ENCODE measurements around the gene DDX49.

Gene DDX49

DNA sequence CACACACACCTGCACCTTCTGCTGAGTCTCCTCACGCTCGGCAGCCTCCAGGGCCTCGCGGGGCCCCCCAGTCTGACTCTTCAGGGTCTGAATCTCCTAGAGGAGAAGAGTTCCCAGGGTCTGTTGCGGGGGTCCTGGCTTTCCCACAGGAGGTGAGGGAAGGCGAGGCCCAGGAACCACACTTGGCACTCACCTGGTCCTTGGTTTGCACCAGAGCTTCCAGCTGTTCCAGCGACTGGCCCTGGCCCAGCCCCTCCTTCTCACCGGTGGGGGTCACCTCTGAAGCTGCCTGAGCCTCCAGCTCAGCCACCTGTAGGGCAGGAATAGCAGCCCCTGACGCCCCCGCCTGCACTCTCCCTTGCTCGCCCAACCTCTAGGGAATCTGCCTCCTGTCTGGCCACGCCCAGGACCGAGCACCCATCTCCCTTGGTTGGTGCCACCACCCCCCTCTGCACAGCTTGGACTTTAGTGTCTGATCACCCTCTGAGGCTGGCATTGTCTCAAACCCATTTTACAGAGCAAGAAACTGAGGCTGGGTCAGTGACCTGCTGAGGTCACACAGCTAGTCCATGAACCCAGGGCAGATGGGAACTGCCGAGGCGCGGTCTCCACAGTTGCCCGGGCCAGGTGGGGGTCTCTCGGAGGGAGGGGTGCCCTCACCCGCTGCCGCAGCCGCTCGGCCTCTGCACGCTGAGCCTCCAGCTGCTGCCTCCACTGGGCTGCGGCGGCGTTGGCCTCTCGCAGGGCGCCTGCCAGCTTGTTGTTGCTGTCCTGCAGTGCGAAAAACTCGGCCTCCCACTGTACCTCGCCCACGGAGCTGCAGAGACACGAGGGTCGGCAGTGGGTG is 12.0 kb downstream of the DDX49 start:
- Histone ChIP-seq H3K4me1 (ENCODE audit: control insufficient read depth in 2 of 2, insufficient read depth in 1 of 2, low read depth in 1 of 2, low read length in 2 of 2) (peaks cover 0 to 6% of the 10 kb centered on the region in 2 donors), H4K91ac (ENCODE audit: low read depth, low read length, poor library complexity) (no peak overlapping the region), H3K79me1 (ENCODE audit: low read depth, low read length) (peaks cover 7% of the 10 kb centered on the region)

DNA sequence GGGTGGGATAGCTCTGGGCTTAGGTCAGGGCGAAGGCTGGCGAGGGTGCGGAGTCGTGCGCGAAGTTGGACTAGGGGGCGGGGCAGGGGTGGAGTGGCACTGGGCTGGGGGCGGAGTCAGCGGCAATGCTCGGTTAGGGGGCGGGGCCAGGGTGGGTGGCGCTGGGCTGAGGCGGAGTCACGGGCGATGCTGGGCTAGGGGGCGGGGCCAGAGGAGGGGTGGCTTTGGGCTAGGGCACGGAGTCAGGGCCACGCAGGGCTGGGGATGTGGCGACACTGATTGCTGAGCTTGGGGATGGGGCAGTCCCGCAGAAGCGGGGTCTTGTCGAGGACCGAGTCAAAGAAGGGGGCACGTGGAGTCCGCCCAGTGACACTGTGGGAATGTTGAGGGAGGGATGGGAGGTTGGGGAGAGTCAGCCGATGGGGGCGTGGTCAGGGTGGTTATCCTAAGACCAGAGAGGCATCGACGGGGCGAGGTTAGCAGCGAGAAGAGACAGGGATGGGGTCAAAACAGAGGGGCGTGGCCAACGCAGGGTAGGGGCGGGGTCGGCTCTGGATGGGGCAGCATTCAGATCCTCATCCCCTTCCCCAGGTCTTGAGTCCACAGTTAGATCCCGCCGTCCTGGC is 12.8 kb downstream of the DDX49 start:
- Histone ChIP-seq H4K91ac (ENCODE audit: low read depth, low read length, poor library complexity) (no peak overlapping the region), H2AK5ac (ENCODE audit: low read depth, low read length) (no peak overlapping the region), H3K27ac (replicated peaks; ENCODE audit: low read length) (peak overlapping the region; percentile 83), H2BK15ac (ENCODE audit: low read length) (no peak overlapping the region), H3K4me2 (ENCODE audit: insufficient read depth, low read length, poor library complexity, severe bottlenecking) (peak overlapping the region; percentile 75), H2BK120ac (ENCODE audit: low read depth, low read length) (no peak overlapping the region), H2BK12ac (ENCODE audit: low read length) (no peak overlapping the region), H3K27me3 (ENCODE audit: control insufficient read depth in 3 of 3, insufficient read depth in 3 of 3, low read depth in 1 of 3, low read length in 3 of 3) (no peaks in the 10 kb centered on the region), H4K8ac (ENCODE audit: low read depth, low read length) (no peak overlapping the region), H3K9ac (ENCODE audit: low read depth, low read length, poor library complexity) (no peak overlapping the region), H3K79me1 (ENCODE audit: low read depth, low read length) (peaks cover 7% of the 10 kb centered on the region), H3K36me3 (replicated peaks in 1 of 2; ENCODE audit: control insufficient read depth in 2 of 2, insufficient read depth in 2 of 2, low read length in 2 of 2) (peaks cover 36 to 81% of the 10 kb centered on the region in 2 donors), H3K14ac (ENCODE audit: low read length) (no peak overlapping the region), H3K4me1 (ENCODE audit: control insufficient read depth in 2 of 2, insufficient read depth in 1 of 2, low read depth in 1 of 2, low read length in 2 of 2) (peaks cover 0 to 6% of the 10 kb centered on the region in 2 donors), H2AFZ (ENCODE audit: low read length) (no peak overlapping the region), H3K23ac (ENCODE audit: low read depth, low read length, poor library complexity) (peak overlapping the region; percentile 80), H3K4me3 (ENCODE audit: low read length in 2 of 2) (peak overlapping the region in 1 of 2 donors; percentile 74), H3K4ac (ENCODE audit: low read length) (no peak overlapping the region), H2BK5ac (ENCODE audit: low read length) (peak overlapping the region; percentile 7), H3K9me3 (replicated peaks in 1 of 2; ENCODE audit: control insufficient read depth in 2 of 2, insufficient read depth in 1 of 2, low read depth in 1 of 2, low read length in 2 of 2) (no peaks in the 10 kb centered on the region), H3K18ac (ENCODE audit: low read length) (peak overlapping the region; percentile 85)
- peak; percentile 91 for DNase-seq (ENCODE audit: low spot score)
- no CpG with 5 or more reads among the region's 37 CpGs for WGBS, 2 donors (ENCODE audit: extremely low coverage in 2 of 2, insufficient read length in 2 of 2, insufficient replicate concordance in 1 of 2)

More for the DNA sequence above, 12.0 kb downstream of the DDX49 start:
- Histone ChIP-seq H2BK15ac (ENCODE audit: low read length) (no peak overlapping the region), H3K27ac (replicated peaks; ENCODE audit: low read length) (no peak overlapping the region), H4K8ac (ENCODE audit: low read depth, low read length) (no peak overlapping the region), H3K9ac (ENCODE audit: low read depth, low read length, poor library complexity) (peak overlapping the region; percentile 60), H2AFZ (ENCODE audit: low read length) (no peak overlapping the region), H2BK120ac (ENCODE audit: low read depth, low read length) (no peak overlapping the region), H3K4ac (ENCODE audit: low read length) (no peak overlapping the region), H3K4me3 (ENCODE audit: low read length in 2 of 2) (no peak overlapping the region), H2BK5ac (ENCODE audit: low read length) (no peak overlapping the region), H3K14ac (ENCODE audit: low read length) (no peak overlapping the region), H2AK5ac (ENCODE audit: low read depth, low read length) (peak overlapping the region; percentile 96), H3K23ac (ENCODE audit: low read depth, low read length, poor library complexity) (peak overlapping the region; percentile 67), H3K36me3 (replicated peaks in 1 of 2; ENCODE audit: control insufficient read depth in 2 of 2, insufficient read depth in 2 of 2, low read length in 2 of 2) (peaks cover 37 to 79% of the 10 kb centered on the region in 2 donors), H3K4me2 (ENCODE audit: insufficient read depth, low read length, poor library complexity, severe bottlenecking) (peak overlapping the region; percentile 39), H2BK12ac (ENCODE audit: low read length) (peak overlapping the region; percentile 58), H3K9me3 (replicated peaks in 1 of 2; ENCODE audit: control insufficient read depth in 2 of 2, insufficient read depth in 1 of 2, low read depth in 1 of 2, low read length in 2 of 2) (no peaks in the 10 kb centered on the region), H3K18ac (ENCODE audit: low read length) (peak overlapping the region; percentile 97), H3K27me3 (ENCODE audit: control insufficient read depth in 3 of 3, insufficient read depth in 3 of 3, low read depth in 1 of 3, low read length in 3 of 3) (no peaks in the 10 kb centered on the region)
- DNase-seq (ENCODE audit: low spot score) = no peak
- no CpG with 5 or more reads among the region's 34 CpGs for WGBS, 2 donors (ENCODE audit: extremely low coverage in 2 of 2, insufficient read length in 2 of 2, insufficient replicate concordance in 1 of 2)

DNA sequence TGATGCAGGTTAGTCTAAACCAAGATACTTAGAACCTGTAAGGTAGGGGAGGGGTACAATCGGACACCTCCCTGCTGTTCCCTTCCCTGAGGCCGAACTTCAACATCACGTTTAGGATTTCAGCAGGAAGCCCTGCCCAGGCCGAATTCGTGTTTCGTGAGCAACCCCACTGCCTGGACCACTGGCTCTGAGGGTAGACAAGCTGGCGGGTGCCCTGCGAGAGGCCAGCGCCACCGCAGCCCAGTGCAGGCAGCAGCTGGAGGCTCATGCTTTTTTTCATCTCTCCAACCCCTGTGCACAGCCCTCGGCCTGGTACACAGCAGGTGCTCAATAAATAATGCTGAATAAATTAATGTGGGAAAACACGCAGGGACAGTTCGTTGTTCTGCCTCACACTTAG is 13.8 kb downstream of the DDX49 start:
- Histone ChIP-seq H3K36me3 (replicated peaks in 1 of 2; ENCODE audit: control insufficient read depth in 2 of 2, insufficient read depth in 2 of 2, low read length in 2 of 2) (peaks cover 33 to 81% of the 10 kb centered on the region in 2 donors), H3K4me3 (ENCODE audit: low read length in 2 of 2) (no peak overlapping the region), H3K4me2 (ENCODE audit: insufficient read depth, low read length, poor library complexity, severe bottlenecking) (peak overlapping the region; percentile 65), H3K23ac (ENCODE audit: low read depth, low read length, poor library complexity) (no peak overlapping the region), H3K27me3 (ENCODE audit: control insufficient read depth in 3 of 3, insufficient read depth in 3 of 3, low read depth in 1 of 3, low read length in 3 of 3) (no peaks in the 10 kb centered on the region), H2AFZ (ENCODE audit: low read length) (no peak overlapping the region), H3K14ac (ENCODE audit: low read length) (peak overlapping the region; percentile 25), H3K18ac (ENCODE audit: low read length) (peak overlapping the region; percentile 38), H2BK12ac (ENCODE audit: low read length) (no peak overlapping the region), H3K27ac (replicated peaks; ENCODE audit: low read length) (no peak overlapping the region), H4K91ac (ENCODE audit: low read depth, low read length, poor library complexity) (no peak overlapping the region), H3K4me1 (ENCODE audit: control insufficient read depth in 2 of 2, insufficient read depth in 1 of 2, low read depth in 1 of 2, low read length in 2 of 2) (peaks cover 0 to 6% of the 10 kb centered on the region in 2 donors), H3K9me3 (replicated peaks in 1 of 2; ENCODE audit: control insufficient read depth in 2 of 2, insufficient read depth in 1 of 2, low read depth in 1 of 2, low read length in 2 of 2) (no peaks in the 10 kb centered on the region), H2BK120ac (ENCODE audit: low read depth, low read length) (no peak overlapping the region), H2BK5ac (ENCODE audit: low read length) (peak overlapping the region; percentile 7), H3K9ac (ENCODE audit: low read depth, low read length, poor library complexity) (no peak overlapping the region), H2AK5ac (ENCODE audit: low read depth, low read length) (no peak overlapping the region), H3K79me1 (ENCODE audit: low read depth, low read length) (peaks cover 4% of the 10 kb centered on the region), H4K8ac (ENCODE audit: low read depth, low read length) (no peak overlapping the region), H3K4ac (ENCODE audit: low read length) (no peak overlapping the region), H2BK15ac (ENCODE audit: low read length) (no peak overlapping the region)
- no CpG with 5 or more reads among the region's 13 CpGs for WGBS, 2 donors (ENCODE audit: extremely low coverage in 2 of 2, insufficient read length in 2 of 2, insufficient replicate concordance in 1 of 2)
- no peak for DNase-seq (ENCODE audit: low spot score)

DNA sequence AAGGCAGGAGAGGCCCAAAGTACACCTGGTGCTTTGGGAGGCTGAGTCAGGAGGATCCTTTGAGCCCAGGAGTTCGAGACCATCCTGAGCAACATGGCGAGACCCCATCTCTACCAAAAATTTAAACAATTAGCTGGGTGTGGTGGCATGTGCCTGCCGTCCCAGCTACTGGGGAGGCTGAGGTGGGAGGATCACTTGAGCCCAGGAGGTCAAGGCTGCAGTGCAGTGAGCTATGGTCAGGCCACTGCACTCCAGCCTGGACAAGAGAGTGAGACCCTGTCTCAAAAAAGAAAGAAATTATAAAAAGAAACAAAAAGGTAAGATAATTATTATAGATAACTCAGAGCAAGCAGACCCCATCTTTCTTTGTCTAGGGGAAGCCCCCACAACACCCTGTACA is 19.6 kb downstream of the DDX49 start:
- Histone ChIP-seq H2AK5ac (ENCODE audit: low read depth, low read length) (peak overlapping the region; percentile 100), H3K36me3 (replicated peaks in 1 of 2; ENCODE audit: control insufficient read depth in 2 of 2, insufficient read depth in 2 of 2, low read length in 2 of 2) (peaks cover 14 to 45% of the 10 kb centered on the region in 2 donors), H3K4me2 (ENCODE audit: insufficient read depth, low read length, poor library complexity, severe bottlenecking) (peak overlapping the region; percentile 61), H3K79me1 (ENCODE audit: low read depth, low read length) (peaks cover 10% of the 10 kb centered on the region), H3K9me3 (replicated peaks in 1 of 2; ENCODE audit: control insufficient read depth in 2 of 2, insufficient read depth in 1 of 2, low read depth in 1 of 2, low read length in 2 of 2) (no peaks in the 10 kb centered on the region), H3K27ac (replicated peaks; ENCODE audit: low read length) (peak overlapping the region; percentile 55), H3K14ac (ENCODE audit: low read length) (no peak overlapping the region), H2AFZ (ENCODE audit: low read length) (no peak overlapping the region), H4K8ac (ENCODE audit: low read depth, low read length) (no peak overlapping the region), H3K23ac (ENCODE audit: low read depth, low read length, poor library complexity) (no peak overlapping the region), H4K91ac (ENCODE audit: low read depth, low read length, poor library complexity) (peak overlapping the region; percentile 85), H3K18ac (ENCODE audit: low read length) (peak overlapping the region; percentile 97), H2BK12ac (ENCODE audit: low read length) (peak overlapping the region; percentile 94), H3K4me1 (ENCODE audit: control insufficient read depth in 2 of 2, insufficient read depth in 1 of 2, low read depth in 1 of 2, low read length in 2 of 2) (peaks cover 11 to 12% of the 10 kb centered on the region in 2 donors), H3K4ac (ENCODE audit: low read length) (no peak overlapping the region), H2BK120ac (ENCODE audit: low read depth, low read length) (peak overlapping the region; percentile 61), H2BK5ac (ENCODE audit: low read length) (peak overlapping the region; percentile 93), H3K4me3 (ENCODE audit: low read length in 2 of 2) (peak overlapping the region in 1 of 2 donors; percentile 97), H2BK15ac (ENCODE audit: low read length) (peak overlapping the region; percentile 60), H3K27me3 (ENCODE audit: control insufficient read depth in 3 of 3, insufficient read depth in 3 of 3, low read depth in 1 of 3, low read length in 3 of 3) (no peaks in the 10 kb centered on the region), H3K9ac (ENCODE audit: low read depth, low read length, poor library complexity) (no peak overlapping the region)
- no CpG with 5 or more reads among the region's 3 CpGs for WGBS, 2 donors (ENCODE audit: extremely low coverage in 2 of 2, insufficient read length in 2 of 2, insufficient replicate concordance in 1 of 2)
- DNase-seq (ENCODE audit: low spot score) = no peak

Data from neuronal stem cell (in vitro differentiated cells).